GM18526 (cell line): ENCODE results near the gene ECE1.

Source experiments
- POLR2A ChIP-seq: IDR thresholded peaks from 3 replicates; pipeline ENCODE4 v1.6.1; 2011; ENCODE audit not compliant: insufficient read length; ENCODE audit errors: extremely low read depth

Gene ECE1

DNA sequence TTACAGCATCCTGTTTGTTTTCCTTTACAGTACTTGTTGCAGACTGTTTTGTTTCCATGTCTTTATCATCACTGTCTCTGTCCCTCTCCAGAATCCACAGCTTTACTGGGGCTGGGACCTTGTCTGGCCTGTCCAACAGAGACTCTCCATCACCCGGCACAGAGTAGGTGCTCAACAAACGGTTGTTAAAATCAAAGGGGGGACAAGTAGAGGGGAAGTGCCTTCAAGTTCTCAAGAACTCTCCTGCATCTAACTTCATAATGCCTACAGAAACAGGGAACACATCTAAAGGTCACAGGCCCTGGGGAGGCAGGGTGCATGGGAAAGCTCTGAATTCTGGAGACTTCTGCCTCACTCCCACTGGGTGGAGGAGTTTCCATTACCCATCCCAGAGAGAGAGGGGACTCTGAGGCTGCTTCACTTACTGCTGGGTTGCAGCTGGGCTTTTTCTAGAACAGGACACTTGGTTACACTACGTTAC, 2.3 kb upstream of the ECE1 start:
- no peak for TF ChIP-seq POLR2A

DNA sequence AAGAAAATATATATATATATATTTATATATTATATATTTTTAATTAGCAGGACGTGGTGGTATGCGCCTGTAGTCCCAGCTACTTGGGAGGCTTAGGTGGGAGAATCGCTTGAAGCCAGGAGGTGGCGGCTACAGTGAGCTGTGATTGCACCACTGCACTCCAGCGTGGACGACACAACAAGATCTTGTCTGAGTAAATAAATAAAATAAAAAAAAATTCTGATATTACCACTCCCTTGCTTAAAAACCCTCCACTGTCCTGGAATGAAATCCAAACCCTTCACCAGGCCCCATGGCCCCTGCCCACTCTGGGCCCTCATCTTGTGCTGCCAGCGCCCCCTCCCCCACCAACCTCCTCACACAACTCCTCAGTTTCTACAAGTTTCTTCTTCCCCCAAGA, 1.7 kb upstream of the ECE1 start:
- TF ChIP-seq POLR2A, result no peak

DNA sequence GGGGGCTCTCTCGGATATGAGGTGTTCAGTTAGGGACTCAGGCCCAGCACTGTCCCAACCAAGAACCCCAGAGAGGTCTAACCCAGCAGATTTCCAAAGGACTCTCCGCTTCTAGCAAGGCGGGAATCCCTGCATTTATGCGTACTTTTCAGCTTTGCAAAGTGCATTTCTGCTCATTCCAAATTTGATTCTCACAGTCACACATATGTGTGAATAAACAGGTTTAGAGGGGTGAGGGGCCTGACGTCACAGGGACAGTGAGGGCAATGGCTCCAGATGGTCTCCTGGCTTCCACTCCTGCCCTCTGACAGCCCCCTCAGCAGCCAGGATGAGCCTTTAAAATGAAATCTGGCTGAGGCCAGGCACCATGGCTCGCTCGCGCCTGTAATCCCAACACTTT, 921 bp upstream of the ECE1 start:
- no peak for TF ChIP-seq POLR2A

DNA sequence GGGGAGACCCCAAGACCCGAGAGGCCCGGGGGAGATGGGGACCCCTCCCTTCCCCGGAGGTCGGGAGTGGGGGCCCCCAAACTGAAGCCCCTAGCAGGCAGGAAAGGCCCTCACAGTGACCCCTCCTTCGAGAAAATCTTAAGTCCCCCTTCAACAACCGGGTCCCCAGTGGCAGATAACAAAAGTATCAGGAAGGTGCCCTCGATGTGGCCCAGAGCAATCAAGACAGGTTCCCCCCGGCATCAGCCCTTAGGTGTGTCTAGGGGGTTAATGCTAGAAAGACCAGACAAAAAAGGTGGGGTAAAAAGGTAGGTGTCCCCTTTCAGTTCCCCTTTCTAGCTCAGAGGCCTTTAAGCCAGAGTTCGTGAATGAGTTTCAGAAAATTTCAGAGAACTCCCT, 282 bp upstream of the ECE1 start:
- no peak for TF ChIP-seq POLR2A

DNA sequence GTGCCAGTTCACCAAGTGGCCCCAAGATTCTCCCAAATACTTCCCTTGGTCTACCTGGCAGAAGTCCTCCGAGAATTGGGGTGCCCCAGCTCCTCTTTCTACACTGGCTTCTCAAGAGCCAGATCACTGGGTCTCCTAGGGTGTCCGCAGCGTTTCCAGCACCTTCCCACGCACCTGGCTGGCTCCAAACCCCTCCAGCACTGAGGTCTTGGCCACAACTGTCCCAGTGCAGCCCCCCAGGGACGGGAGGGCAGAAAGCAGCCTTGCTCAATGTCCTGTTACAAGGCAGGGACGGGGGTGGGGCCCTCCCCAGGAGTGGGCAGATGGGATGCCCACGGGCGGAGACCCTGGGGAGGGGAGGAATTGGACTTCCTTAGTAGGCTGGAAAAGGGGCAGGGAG, 1.1 kb downstream of the ECE1 start:
- no peak for TF ChIP-seq POLR2A

DNA sequence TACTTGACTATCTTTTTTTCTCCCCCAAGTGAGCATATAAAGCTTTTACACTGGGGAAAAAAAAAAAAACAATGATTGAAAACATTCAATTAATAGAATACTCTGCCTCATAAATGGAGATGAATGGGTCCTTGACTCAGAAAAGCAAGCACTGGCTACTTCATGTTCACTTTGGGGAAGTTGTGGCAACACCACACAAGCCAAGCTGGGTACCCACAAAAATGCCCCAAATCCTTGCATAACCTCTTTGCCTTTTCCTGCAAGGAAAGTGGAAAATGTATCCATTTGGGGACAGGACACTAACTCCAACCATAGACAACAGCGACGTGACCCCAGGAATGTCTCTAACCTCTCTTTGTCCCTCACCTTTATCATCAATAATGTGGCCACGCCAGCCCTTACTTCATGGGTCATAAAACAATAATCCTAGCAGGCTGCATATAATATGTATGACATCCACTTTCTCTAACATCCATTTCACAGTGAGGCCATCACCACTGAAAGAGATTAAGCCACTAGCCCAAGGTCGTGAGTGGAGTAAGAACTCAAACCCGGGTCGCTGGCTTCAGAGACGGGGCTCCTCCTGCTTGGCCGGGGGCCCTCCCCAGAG, 2.3 kb downstream of the ECE1 start:
- no peak for TF ChIP-seq POLR2A

DNA sequence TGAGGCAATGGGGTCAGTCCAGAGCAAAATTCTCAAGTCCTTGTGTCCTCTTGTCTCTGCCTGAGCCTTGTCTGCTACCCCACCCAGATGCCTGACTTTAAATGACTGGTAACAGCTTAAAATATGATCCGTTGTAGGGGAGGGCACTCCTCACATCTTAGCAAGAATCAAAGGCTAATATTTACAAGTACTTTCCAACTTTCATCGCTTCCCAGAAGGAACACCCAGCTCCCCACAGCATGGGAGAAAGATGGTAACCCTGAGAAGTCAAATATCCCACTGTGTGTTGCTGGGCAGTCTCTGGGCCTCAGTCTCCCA, 5.2 kb downstream of the ECE1 start:
- TF ChIP-seq POLR2A, result no peak

DNA sequence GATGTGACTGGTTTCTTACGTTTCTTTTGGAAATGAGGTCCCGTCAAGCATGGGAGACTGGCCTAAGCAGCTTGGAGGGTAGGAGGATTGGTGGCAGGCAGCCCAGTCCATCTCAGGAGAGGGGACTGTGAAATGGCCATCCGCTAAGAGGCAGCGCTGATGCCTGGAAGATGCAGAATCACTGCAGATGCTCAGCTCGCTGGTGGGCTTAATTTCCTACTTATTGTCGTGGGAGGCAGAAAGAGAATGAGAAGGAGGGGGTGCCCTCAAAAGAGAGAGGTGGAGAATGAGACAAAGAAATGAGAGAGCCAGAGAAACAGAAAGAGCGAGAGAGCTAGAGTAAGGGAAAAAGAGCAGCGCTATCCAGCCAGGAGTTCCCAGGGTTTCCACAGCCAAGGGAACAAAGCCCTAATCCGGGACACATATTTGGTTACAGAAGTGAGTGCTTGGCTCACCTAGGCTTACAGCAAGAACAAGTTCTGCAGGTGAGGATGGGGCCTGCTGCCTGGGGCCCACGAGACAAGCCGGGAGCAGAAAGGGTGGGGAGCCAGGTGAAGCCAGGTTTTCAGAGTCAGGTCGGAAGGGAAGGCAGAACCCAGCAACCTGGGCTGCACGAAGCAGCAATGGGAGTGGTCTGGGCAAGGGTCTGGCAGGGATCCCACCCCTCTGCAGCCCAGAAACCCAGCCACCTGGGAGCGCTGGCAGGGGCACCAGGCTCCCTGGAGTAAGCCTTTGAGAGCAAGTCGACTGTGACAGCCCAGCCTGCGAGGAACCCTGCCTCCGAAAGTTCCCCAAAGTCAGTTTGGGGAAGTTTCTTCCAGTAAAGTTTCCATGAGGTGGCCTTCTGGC, 5.8 kb downstream of the ECE1 start:
- TF ChIP-seq POLR2A, result no peak

DNA sequence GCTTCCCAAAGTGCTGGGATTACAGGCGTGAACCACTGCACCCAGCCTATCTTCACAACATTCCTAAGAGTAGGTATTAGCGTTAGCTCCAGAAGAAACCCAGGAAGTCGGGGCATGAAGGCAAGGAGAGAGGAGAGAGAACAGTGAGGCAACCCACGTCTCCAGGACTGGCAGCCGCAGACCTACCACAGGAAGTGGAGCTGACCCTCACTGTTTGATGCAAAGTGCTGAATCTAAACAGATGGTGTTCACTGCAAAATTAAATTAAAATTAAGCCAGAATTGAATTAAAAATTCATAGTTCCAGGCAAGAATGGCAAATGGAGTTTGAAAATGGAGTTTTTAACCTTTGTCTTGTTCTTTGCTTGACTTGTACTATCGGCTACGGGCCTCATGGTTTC, 6.7 kb downstream of the ECE1 start:
- no peak for TF ChIP-seq POLR2A

DNA sequence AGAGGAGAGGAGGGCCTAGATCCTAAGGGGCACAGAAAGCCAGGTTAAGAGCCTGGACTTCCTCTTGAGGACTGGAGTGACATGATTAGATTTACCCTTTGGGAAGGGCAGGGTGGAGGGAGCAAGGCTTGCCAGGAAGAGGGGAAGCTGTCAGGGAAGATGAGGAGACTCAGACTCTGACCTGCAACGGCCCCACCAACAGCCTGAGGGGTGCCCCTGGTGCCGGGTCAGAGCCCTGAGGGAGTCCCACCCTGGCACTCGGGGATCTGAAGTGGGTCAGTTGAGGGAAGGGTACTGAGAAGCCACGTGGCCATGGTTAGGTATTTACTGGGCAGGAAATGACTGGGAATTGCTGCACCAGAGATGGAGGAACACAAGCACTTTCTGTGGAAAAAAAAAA, 9.8 kb downstream of the ECE1 start:
- TF ChIP-seq POLR2A, result no peak

DNA sequence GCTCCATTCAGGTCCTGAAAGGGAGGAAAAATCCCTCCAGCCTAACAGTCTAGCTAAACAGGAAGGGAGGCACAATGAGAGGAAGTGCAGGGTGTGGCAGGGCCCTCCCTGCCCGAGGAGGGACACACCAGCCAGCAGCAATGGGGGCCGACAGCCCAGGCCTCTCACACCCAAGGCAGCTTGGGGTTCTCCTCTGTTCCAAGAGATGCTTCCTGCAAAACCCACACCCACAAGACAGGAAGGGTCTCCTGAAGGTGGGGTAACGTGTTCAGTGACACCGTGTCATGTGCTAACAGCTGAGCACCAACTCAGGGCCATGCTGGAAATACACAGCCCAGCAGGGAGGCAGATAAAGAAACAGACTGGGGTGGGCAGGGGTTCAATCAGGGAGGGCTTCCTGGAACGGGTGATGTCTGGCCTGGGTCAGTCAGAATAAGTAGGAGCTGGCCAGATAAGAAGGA, 10.2 kb downstream of the ECE1 start:
- no peak for TF ChIP-seq POLR2A

DNA sequence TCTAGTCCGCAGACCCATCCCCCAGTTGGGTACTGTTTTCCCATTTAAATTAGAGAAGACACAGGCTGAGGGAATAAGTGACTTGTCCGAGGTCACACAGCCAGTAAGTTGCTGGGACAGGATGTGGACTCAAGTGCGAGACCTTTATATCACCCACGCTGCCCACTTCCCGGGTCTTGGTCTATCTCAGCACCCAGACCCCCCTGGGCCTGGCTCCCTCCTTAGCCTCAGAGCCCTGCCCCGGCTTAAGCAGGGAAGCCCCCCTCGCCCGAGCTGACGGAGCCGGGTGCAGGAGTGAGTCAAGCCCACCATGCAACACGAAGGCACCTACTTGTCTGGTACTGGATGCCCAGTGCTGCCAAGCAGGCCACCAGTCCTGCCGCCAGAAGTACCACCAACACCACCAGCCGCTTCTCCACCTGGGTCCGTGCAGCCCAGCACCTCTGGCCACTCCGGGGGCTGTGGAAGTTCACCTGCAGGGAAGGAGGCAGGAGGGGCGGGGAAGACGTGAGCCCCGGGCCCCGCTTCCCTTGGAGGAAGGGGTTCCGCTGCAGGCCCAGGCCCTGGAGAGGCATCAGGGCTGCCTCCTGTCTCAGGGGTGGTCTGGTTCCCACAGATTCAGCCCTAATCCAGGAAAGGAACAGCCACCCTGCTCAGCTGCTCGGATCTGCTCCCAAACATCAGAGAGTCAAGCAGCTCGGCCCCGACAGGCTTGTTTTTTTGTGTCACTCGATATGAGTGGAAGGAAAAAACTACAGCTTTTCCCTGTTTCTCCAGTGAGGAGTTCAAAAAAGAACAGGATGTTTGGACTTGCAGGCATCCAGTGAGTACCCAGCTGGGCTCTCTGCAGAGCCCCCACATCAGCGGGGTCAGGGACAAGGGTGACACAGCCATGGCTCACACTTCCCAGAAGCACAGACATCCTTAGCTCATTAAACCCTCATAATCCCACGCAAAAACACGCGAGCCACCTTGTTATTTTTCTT, 11.1 kb downstream of the ECE1 start:
- no peak for TF ChIP-seq POLR2A

DNA sequence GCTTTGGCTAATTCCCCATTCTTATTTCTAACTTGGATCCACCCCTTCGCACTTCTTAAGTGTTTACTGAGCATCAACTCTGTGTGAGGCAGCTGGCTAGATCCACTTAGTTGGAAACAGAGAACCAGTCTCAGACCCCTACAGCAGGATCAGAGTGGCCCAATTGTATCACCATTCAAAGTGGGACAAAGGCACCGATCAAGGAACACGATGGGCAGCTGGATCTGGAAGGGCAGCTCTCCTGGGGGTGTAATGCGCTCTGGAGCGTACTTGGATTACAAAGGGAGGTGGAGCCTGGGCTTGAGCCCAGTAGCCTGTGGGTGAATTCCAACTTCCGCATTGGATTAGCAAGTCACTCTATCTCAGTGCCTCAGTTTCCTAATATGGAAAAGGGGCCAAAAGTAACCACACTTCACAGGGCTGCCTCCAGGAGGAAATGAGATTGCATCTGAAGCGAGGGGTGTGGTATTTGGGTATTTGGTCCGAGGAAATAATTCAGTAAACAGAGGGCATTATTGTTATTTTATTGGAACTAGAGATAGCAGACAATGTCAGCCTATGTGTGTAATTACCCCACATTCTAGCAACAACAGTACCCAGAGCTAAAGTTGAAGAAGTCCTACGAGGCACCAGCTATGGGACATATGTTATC, 11.9 kb downstream of the ECE1 start:
- no peak for TF ChIP-seq POLR2A

DNA sequence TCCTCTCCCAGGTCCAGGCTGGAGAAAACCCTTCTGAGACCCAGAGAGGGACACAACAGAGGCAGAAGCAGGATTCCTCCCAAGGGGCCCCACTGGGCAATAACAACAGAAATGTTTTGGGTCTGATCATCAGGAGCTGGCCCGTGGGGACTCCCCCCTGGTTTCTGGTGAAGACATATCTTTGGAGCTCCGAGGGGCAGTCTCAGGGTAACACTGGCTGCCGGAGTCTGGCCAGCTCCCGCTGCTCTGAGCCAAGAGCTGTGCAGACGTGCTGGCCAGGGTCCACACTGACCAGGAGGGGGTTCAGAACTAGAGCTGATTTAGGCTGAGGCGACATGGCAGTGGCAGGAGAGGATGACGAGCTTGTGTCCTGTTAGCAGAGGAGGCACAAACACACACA, 13.1 kb downstream of the ECE1 start:
- no peak for TF ChIP-seq POLR2A

DNA sequence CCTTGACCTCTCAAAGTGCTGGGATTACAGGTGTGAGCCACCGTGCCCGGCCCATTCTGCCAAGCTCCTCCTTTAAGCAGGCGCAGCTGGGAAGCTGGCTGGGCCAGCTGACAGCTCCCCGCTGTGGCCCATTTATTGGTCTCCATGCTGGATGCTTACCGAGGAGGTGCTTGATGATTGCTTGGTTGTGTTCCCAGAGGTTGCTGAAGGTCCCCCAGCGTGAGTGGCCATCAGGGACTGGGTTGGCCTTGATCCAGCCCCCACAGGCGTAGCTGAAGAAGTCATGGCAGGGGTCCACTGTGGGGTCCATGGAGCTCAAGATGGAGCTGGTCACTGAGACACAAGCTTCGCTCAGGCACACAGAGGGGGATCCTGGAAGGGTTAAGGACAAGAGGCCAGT, 17.7 kb downstream of the ECE1 start:
- no peak for TF ChIP-seq POLR2A
